HCEC 1CT (cell line): Measurements from ENCODE around the gene KIF5A.
A peak's percentile ranks its signal among the peaks of the same experiment; 100 is the strongest.
"Not testable (repeated sequence)": the region's sequence is repeated elsewhere in the genome, so short reads cannot be mapped to it uniquely, and the experiment has no call there.

Experiments
- DNase-seq: peaks from one replicate; pipeline ENCODE4 v3.0.0-alpha.2; 2017

Gene KIF5A

DNA sequence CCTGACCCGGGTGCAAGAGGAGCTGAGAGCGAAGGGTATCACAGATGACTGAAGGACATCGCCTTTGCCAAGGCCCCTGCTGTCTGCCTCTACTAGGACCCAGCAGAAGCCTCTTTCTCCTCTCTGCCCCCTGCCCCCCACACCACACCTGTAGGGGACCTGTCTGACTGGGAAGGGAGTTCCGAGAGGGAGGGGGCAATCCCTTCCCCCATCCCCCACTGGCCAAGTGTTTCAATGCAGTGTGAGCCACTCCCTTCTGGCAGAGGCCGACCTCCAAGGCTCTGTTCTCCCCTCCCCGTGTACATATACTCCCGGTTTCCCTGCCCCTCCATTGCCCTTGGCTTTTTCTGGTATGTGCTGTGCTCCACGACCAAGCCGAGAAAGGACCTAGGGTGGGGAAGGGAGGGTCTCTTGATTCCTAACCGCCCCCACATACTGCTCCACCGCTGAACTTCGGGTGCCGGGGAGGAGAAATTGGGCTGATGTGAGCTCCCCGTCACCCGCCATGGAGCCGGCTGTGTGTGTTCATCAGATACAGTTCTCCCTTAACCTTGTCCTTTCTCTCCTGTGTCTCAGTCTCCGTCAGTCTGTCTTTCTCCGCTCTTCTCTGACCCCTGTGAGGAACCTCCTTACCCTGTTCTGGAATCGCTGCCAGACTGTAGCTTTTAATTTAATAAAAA is 59.4 kb downstream of the KIF5A start:
- DNase-seq: no peak

DNA sequence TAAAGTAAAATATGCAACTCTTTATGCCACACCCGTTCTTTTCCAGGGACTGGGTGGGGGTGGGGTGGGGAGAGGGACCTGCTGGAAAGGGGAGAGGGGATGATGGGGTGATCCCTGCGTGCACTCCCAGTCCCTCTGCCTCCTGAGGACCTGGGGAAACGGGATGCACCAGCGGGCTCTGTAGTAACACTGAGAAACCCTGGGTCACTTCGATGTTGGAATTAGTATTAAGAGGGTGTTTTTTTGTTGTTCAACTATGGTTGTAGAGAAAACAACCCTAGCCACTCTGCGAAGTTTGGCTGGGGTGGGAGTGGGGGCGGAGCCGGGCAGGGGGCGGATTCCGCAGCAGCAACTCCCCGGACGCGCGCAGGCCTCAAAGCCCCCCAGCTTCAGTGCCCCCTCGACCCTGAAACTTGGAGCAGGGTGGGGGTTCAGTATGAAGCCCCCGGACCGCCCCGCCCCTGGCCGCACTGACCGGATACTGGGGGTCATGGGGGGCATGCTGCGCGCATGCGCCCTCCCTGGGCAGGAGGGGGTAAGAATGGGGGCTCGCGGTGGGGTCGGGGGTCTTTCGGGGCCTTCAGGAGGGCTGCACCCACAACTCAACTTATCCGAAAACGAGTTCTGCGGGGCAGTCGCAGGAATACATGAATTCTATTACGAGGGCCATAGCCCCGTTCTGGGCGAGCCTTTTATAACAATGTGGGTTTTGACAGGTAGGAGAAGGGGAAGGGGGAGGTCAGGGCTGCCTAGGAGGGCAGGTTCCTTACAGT is 60.1 kb downstream of the KIF5A start:
- DNase-seq: no peak

DNA sequence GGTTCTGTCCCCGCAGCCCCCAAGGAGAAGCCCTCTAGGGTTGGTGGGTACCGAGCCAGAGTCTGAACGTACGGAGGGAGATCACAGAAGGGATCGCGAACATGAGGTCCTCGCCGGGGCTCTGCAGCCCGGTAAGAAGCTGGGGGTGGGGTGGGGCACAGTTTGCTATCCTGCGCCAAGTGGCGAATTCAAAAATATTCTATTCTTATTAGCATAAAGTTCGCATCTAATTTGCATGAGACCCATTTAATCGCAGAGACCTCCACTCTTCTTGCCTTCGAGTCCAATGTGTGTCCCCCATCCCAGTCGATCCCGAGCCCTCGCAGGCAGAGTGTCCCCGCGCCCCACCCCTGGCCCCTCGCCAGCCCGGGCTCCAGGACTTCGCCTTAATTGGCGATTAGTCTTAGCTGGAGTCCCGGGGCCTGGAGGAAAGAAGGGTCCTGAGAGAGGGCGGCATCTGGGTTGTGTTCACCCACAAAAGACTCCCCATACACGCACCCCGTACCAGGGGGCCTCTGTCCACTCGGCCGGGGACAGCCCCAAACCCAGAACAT is 60.8 kb downstream of the KIF5A start:
- peak; percentile 36 for DNase-seq

DNA sequence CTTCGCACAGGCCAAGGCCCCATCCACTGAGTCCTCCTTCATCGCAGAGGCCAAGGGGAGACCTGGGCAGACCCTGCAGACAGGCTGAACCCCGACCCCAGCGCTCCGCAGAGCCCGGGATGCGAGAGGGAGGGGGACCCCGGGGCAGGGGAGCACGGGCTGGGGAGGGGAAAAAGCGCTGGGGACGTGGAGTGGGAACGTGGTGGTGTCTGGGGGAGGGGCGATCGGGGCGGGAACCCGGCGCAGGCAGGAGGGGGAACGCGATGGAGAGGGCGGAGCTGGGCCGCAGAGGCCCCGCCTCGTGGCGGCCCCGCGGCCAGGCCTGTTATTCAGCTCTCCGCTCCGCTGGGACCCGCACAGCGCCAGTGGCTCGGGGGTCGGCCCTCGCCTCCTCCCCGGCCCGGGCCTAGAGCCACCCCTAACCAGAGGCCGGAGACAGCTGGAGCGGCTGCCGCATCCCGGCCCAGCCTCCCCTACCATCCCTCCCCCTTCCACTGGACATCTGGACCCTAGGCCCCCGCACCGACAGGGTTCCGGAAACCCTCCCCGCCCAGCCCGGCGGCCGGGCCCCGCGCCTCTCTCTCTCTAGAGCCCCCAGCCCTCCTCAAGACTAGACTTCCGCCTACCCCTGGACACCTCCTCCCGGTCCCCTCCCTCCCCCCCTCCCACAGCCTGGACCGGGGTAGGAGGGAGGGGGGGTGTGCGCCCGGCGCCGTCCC is 61.4 kb downstream of the KIF5A start, which contains the start of gene ARHGEF25:
Gene ARHGEF25, plus strand, starts transcription at position 328 of the 719 bp plus-strand sequence. CDS start 460 bp downstream, outside the sequence.
- DNase-seq: peak; percentile 69

DNA sequence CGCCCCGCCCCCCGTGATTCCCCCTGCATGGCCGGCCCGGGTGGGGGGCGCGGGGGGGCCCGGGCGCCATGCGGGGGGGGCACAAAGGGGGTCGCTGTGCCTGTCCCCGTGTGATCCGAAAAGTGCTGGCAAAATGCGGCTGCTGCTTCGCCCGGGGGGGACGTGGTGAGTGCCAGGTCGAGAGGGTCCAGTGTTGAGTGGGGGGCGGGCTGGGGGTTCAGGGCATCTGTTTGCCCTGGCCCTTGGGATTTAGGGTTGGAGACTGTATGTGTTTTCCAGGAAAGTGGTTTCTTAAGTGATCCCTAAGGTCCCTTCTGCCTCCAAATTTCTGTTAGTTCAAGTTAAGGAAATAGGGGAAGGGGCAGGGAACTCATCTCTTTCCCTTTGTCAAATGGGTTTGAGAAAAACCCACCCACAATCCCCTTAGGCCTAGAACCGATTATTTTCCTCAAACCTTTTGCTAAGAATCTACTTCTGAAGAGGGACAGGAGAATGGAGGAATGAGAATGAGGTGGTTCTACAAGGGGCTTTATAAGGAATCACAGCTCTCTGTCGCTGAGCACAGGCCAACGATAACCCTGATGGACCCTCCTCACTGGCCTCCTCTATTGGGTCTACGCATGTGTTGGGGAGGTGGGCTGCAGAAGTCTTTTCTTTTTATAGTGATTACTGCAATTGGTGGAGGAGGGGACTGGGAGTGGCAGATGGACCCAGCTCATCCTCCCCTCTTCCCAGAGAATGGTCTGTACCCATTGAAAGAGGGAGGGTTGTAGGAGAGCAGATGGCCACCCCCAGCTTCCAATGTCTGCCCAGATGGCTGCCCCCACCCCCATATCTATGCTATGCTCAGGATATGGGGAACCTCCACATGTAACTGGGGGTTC is 62.2 kb downstream of the KIF5A start:
- DNase-seq: no peak

DNA sequence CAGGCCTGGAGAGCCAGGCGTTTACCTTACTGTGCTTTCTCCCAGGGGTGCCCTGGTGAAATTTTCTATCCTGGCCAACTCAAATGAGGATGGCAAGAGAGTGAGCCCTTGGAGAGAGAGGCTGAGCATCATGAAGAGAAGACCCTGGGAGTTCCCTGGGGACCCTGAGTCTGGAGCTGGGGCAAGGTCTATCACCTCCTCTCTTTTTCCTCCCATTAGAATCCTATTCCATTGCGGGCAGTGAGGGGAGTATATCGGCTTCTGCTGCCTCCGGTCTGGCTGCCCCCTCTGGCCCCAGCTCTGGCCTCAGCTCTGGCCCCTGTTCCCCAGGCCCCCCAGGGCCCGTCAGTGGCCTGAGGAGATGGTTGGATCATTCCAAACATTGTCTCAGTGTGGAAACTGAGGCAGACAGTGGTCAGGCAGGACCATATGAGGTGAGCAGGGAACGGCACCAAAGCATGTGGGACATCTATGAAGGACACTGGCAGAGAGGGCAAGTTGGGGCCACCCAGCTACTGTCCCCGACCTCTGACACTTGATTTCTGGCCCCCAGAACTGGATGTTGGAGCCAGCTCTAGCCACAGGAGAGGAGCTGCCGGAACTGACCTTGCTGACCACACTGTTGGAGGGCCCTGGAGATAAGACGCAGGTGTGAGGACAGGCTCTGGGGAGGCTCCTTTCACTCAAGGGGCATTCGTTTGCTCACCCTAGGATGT is 63.0 kb downstream of the KIF5A start:
- DNase-seq: no peak

DNA sequence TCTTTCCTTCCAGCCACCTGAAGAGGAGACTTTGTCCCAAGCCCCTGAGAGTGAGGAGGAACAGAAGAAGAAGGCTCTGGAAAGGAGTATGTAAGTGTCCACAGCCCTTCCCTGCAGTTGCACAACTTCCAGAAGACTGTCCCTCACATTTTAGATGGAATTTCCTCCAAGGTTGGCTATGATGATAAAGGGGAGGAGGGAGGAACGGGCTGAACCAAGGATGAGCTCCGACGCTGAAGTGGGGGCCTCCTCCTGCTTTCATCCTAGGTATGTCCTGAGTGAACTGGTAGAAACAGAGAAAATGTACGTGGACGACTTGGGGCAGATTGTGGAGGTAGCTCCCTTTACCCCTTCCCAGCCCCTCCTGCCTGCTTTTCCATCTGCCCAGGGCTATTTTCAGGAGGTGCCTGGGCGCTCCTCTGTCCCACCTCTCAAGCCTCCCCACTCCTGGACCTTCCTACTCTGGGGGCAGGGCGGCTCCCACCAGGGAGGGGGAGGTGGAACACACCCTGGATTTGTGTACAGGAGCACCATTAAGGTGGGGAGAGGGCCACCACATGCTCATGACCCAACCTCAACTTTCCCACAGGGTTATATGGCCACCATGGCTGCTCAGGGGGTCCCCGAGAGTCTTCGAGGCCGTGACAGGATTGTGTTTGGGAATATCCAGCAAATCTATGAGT is 63.7 kb downstream of the KIF5A start:
- DNase-seq: no peak

DNA sequence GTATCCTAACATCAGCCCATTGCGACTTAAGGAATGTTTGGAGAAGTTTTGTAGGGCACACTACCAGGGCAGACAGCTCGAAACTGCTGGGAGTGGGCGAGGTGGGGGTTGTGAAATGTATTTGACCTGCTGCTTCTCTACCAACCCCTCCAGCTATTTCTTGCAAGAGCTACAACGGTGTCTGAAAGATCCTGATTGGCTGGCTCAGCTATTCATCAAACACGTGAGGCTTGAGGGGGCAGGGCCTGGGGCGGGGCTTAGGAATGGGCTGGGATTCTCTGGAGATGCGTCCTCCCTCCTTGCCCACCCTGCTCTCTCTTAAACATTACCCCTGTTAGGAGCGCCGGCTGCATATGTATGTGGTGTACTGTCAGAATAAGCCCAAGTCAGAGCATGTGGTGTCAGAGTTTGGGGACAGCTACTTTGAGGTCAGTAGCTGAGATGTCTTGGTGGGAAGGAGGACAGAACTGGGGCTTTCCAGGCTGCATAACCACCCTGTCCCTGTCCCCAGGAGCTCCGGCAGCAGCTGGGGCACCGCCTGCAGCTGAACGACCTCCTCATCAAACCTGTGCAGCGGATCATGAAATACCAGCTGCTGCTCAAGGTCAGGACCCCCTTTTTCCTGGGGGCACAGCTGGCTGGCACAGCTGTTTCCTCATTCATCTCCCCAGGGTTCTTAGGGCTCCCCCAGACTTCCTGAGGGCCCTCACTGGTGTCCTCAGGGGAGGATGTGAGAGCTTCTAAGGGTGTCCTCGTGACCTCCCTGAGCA is 64.5 kb downstream of the KIF5A start:
- no peak for DNase-seq

DNA sequence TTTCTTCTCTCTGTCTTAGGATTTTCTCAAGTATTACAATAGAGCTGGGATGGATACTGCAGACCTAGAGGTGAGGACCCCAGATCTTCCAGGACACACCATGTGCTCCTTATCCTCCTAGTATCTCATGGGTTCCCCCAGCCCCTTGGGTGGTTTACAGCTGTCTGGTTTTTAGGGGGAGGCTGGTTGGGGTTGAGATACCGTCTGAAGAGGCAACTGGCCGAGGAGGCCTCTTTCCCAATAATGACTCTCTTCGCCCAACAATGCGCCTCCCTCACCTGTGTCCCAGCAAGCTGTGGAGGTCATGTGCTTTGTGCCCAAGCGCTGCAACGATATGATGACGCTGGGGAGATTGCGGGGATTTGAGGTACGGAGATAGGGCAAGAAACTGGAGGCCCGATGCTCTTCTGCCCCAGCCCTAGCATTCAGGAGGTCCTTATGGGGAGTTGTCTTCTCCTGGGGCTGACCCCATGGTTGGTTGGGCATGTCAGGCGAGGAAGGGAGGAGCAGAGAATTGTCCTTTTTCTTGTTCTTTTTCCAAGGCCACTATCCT is 65.2 kb downstream of the KIF5A start:
- DNase-seq: no peak

DNA sequence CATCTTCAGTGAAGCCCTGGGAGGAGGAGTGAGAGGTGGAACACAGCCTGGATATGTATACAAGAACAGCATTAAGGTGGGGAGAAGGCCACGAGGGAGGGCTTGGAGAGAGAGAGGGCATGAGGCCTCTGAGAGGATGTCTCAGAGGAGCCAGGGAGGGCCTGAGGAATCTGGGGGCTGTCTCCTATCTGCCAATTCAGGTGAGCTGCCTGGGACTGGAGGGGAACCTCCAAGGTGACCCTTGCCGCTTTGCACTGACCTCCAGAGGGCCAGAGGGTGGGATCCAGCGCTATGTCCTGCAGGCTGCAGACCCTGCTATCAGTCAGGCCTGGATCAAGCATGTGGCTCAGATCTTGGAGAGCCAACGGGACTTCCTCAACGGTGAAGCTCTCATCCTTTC is 65.8 kb downstream of the KIF5A start:
- DNase-seq: no peak

DNA sequence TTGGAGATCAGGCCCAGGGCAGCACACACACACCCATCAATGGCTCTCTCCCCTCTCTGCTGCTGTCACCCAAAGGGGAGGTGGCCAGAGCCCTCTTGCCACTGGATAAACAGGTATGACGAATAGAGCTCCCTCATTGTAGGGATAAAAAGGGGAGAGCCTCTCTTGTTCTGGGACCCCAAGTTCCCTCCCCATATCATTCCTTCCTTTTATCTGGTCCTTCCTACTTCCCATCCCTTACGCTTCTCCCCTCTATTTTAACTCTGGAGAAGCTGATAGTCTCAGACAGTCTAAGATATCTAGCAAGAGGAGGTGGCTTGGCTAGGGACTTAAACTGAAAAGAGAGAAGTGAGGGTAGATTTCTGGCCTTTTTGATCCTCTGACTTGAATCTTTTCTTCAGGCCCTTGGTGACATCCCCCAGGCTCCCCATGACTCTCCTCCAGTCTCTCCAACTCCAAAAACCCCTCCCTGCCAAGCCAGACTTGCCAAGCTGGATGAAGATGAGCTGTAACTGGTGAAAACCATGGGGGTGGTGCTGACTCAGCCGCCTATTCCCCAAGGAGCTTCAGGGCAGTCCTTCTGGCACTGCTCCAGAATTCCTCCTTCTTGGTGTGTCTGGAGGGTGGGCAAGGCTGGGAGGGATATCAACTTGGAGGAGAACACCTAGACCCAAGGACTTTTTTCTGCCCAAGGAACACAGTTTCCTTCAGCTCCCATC is 66.7 kb downstream of the KIF5A start:
- DNase-seq: no peak

DNA sequence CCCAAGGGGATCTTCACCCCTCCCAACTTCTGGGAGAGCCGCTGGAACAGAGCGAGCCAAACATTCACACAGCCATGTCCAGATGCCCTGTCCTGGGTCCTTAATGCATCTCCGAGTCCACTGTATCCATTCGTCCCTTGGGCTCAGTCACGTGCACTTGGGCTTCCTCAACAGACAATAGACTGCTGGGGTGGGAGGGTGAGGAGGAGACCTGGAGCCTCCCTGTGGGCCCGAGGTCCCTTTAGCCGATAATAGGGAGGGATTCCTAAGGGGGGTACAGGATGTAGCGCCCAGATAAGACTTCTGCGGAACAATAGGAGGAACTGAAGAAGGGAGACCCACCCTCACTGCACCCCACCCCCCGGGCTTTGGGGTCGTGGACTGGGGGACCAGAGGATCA is 68.1 kb downstream of the KIF5A start:
- no peak for DNase-seq

DNA sequence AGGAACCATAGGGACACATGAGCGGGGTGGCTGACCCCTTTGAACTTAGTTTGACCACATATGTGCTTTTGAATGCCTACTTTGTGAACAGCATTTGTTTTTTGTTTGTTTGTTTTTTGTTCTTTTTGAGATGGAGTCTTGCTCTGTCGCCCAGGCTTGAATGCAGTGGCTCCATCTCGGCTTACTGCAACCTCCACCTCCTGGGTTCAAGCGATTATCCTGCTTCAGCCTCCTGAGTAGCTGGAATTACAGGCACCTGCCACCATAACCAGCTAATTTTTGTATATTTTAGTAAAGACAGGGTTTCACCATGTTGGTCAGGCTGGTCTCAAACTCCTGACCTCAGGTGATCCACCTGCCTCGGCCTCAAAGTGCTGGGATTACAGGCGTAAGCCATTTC is 68.6 kb downstream of the KIF5A start:
- not testable (repeated sequence) for DNase-seq

DNA sequence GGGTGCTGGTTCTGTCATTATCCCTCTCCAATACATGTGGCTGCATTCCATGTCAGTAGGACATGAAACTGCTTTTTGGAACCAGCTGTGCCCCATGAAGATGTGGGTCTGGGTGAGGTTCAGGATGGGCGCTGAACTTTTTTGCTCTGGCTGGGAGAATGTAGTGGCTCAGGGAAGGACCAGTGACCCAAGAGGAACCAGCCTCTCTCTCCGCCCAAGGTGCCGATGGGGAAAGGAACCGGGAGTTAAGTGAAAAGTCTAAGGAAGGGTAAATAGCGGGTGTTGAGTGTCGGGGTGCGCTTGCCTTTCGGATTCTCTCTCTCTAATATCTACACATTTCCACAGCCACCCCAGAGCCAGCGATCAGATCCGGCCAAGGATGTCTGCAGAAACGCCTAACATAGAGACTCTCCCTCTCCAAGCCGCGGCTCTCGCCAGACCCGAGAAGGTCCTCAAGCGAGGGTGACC is 69.2 kb downstream of the KIF5A start:
- no peak for DNase-seq

DNA sequence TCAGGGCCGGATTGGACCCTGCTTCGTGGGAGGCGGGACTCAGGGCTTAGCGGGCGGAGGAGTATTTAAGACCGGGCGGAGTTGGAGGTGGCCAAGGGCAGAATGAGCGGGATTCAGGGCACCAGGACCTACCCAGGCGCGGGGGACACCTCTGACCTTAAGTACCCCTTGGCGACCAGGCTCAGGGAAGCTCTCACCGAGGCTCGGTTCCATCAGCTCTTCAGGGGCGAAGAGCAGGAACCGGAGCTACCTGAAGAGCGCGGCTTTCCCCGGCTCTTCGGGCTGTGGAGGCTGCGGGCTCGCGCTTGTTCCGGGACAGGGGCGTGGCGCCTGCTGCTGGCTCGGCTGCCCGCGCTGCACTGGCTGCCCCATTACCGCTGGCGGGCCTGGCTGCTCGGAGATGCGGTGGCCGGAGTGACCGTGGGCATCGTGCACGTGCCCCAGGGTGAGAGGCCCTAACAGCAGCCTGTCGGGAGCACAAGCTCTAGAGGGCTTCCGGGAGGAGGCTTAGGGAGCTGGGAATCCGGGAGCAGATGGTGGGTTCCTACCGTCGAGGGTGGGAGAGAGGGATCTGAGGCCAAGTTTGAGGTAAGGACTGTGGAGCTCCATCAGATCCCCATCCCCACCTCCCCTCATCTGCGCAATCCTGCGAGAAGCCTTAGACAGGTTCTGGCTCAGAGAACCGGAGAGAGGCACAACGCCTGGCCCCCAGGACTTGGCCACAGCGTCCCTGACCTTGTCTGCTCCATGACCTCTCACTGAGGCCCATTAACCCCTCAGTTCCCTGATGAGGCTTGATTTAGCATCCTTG is 69.8 kb downstream of the KIF5A start:
- DNase-seq: no peak

DNA sequence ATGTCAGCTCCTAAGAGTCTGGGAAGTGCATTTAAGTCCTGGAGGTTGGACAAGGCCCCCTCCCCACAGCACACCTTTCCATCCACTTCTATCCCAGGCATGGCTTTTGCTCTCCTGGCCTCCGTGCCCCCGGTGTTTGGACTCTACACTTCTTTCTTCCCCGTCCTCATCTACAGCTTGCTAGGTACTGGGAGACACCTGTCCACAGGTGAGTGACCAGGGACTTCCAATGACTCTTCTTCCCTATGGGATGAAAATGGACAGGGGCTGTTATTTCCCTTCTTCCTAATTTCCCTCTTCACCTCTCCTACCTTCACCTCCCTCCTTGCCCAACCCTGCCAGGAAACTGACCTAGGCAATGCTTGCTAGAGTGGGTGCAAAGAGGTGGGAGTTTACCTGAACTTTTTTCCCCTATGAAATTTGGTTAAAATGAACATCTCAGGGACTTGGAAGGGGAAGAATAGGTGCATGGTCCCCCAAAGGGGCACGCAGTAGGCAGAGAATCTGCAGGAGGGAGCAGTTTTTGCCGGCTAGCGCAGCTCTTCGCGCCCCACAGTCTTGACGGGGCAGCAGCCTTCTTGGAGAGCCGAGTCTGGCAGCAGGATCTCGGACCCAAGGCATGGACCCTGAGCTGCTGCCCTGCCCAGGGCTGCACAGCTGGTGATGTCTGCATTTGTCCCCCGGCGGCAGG is 70.5 kb downstream of the KIF5A start:
- DNase-seq: no peak

DNA sequence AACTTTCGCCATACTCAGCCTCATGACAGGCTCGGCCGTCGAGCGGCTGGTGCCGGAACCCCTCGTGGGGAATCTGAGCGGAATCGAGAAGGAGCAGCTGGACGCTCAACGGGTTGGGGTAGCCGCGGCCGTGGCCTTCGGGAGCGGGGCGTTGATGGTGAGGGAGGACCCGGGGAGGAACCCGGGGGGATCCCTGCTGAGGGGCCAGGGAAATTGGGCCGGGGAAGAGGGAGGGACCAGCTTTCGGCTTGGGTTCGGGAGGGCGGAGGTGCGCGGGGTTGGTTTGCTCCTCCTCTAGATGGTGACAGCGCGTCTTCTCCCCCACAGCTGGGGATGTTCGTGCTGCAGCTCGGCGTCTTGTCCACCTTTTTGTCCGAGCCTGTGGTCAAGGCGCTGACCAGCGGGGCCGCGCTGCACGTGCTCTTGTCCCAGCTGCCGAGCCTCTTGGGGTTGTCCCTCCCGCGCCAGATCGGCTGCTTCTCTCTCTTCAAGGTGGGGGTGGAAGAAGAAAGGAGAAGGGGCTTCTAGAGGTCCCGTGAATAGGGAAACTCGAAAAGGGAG is 71.2 kb downstream of the KIF5A start:
- DNase-seq: no peak
